ENCODE results near the gene NOTCH1. TPM values are rescaled to one million over a fixed set of nuclear protein-coding genes. Genes with fewer than 3 reads are reported as not detected.

The NOTCH1 gene
- total RNA-seq, 2 experiments from 2014 or later: 70.0 to 79.4 TPM

GRCh38 chr9:136517950-136518349, 27.9 kb downstream of the NOTCH1 start:
- intact Hi-C loops (cut with DNase I, micrococcal nuclease): no loop called here
- H3K4me1 Mint-ChIP-seq: no peaks in the 10 kb centered on the region
- no peaks in the 10 kb centered on the region for H3K27me3 Mint-ChIP-seq
- no peak overlapping the region for H3K4me3 Mint-ChIP-seq
- no peak for DNase-seq
- peaks cover 32% of the 10 kb centered on the region for H3K36me3 Mint-ChIP-seq (ENCODE audit: low read depth)
- H3K9me3 Mint-ChIP-seq (ENCODE audit: low read depth): no peaks in the 10 kb centered on the region
- H3K27ac Mint-ChIP-seq: no peak overlapping the region
- CTCF ChIA-PET: interaction anchor here (0.6 kb wide), 1 partner anchor 10 kb away, joined by 3 read pairs; no protein-coding TSS in a partner anchor
- POLR2A ChIA-PET: no interaction called here
- ATAC-seq: no peak

- POLR2A ChIA-PET: no interaction called here
Observed at GRCh38 chr9:136517012-136517743, 28.7 kb downstream of the NOTCH1 start.

DNA sequence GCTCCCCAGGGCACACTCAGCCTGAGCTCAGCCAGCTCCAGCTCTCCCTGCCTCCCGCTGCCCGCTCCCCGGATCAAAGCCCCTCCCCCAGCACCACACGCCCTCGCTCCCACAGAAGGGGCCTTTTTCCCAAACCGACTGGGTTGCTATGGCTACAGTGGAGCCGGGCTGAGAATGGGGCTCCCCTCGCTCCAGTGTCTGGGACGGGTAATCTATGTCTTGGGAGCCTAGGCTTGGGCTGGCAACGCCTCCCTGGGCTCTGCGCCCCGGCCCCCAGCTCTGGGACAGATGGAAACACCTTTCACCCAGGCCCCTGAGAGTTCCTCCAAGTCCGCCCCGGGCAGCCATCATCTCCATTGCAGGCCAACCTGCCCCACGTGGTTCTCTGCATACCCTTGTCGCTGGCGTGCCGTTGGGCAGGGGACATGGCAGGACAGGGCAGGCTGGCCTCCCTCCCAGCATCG, 29.6 kb downstream of the NOTCH1 start:
- Mint-ChIP-seq H3K9me3 (ENCODE audit: low read depth) (no peaks in the 10 kb centered on the region), H3K27ac (no peak overlapping the region), H3K36me3 (ENCODE audit: low read depth) (peaks cover 38% of the 10 kb centered on the region), H3K4me1 (no peaks in the 10 kb centered on the region), H3K4me3 (no peak overlapping the region), H3K27me3 (no peaks in the 10 kb centered on the region)
- DNase-seq (no peak), ATAC-seq (no peak)
- ChIA-PET POLR2A (no interaction called here), CTCF (no interaction called here)
- intact Hi-C loops (cut with DNase I, micrococcal nuclease): no loop called here

More at GRCh38 chr9:136517012-136517743, 28.7 kb downstream of the NOTCH1 start:
- DNase-seq: no peak
- intact Hi-C loops (cut with DNase I, micrococcal nuclease): no loop called here
- Mint-ChIP-seq H3K36me3 (ENCODE audit: low read depth) (peaks cover 35% of the 10 kb centered on the region), H3K4me1 (no peaks in the 10 kb centered on the region), H3K27ac (no peak overlapping the region), H3K27me3 (no peaks in the 10 kb centered on the region), H3K4me3 (no peak overlapping the region), H3K9me3 (ENCODE audit: low read depth) (no peaks in the 10 kb centered on the region)
- CTCF ChIA-PET: no interaction called here
- ATAC-seq: no peak

DNA sequence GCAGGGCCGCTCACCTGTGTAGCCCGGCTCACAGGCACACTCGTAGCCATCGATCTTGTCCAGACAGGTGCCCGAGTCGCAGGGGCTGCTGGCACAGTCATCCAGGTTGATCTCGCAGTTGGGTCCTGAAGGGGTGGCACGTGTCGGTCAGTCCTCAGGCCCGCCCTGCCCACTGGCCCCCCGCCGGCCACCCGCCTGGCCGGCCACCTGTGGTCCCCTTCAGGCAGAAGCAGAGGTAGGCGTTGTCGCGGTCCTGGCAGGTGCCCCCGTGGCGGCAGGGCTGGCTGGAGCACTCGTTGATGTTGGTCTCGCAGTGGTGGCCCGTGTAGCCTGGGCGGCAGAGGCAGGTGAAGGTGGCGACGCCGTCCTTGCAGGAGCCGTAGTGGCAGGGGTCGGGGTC, 30.6 kb downstream of the NOTCH1 start:
- ATAC-seq: no peak
- H3K4me1 Mint-ChIP-seq: no peaks in the 10 kb centered on the region
- peaks cover 42% of the 10 kb centered on the region for H3K36me3 Mint-ChIP-seq (ENCODE audit: low read depth)
- H3K27me3 Mint-ChIP-seq: no peaks in the 10 kb centered on the region
- H3K4me3 Mint-ChIP-seq: no peak overlapping the region
- DNase-seq: no peak
- ChIA-PET POLR2A (no interaction called here), CTCF (no interaction called here)
- H3K9me3 Mint-ChIP-seq (ENCODE audit: low read depth): no peaks in the 10 kb centered on the region
- H3K27ac Mint-ChIP-seq: no peak overlapping the region
- intact Hi-C loops (cut with DNase I, micrococcal nuclease): no loop called here

DNA sequence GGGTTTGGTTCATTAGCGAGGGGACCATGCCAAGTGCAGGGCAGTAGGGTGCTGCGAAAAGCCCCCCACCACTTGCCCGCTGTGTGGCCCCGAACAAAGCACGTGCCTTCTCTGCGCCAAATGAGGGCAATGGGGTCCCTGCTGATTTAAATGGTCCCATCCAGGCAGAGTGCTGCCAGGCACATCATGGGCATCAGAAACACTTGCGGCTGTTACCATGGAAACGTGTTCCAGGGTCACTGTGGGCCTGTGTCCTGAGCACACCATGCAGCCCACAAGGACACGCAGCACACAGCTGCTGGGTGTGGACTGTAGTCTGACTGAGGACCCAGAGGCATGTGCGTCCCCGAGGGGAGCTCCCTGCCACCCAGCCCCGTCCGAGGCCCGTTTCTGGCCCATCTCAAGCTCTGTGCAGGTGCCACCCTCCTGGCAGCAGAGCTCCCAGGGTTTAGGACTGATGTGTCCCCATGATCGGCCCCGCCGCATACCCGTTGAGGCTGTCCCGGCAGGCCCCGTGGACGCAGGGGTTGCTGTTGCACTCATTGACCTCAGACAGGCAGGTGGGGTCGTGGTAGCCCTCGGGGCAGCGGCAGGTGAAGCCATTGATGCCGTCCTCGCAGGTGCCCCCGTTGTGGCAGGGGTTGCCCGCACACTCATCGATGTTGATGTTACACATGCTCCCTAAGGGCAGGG, 31.7 kb downstream of the NOTCH1 start:
- peaks cover 46% of the 10 kb centered on the region for H3K36me3 Mint-ChIP-seq (ENCODE audit: low read depth)
- H3K4me3 Mint-ChIP-seq: no peak overlapping the region
- intact Hi-C loops (cut with DNase I, micrococcal nuclease): no loop called here
- POLR2A ChIA-PET: no interaction called here
- no peaks in the 10 kb centered on the region for H3K4me1 Mint-ChIP-seq
- ATAC-seq: no peak
- H3K27ac Mint-ChIP-seq: no peak overlapping the region
- DNase-seq: no peak
- CTCF ChIA-PET: no interaction called here
- no peaks in the 10 kb centered on the region for H3K27me3 Mint-ChIP-seq
- no peaks in the 10 kb centered on the region for H3K9me3 Mint-ChIP-seq (ENCODE audit: low read depth)

DNA sequence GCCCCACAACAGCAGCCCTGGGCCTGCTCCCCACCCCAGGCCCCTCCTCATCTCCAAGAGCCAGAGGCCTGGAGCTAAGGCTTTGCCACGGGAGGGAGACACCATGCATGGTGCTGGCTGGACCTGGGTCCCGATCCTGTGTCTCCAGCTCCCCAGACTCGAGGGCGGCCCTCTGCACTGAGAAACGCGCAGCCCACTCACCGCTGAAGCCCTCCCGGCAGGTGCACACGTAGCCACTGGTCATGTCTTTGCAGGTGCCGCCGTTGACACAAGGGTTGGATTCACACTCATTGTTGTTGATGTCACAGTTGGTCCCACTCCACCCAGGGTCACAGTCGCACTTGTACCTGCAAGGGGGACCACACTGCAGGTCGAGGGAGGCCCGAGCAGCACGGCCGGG, 32.7 kb downstream of the NOTCH1 start:
- ATAC-seq (no peak), DNase-seq (no peak)
- POLR2A ChIA-PET: no interaction called here
- Mint-ChIP-seq H3K4me1 (no peaks in the 10 kb centered on the region), H3K27ac (no peak overlapping the region), H3K9me3 (ENCODE audit: low read depth) (no peaks in the 10 kb centered on the region), H3K36me3 (ENCODE audit: low read depth) (peaks cover 42% of the 10 kb centered on the region), H3K4me3 (no peak overlapping the region), H3K27me3 (no peaks in the 10 kb centered on the region)
- CTCF ChIA-PET: no interaction called here
- intact Hi-C loops (cut with DNase I, micrococcal nuclease): no loop called here

GRCh38 chr9:136512651-136513071, 33.2 kb downstream of the NOTCH1 start:
- H3K9me3 Mint-ChIP-seq (ENCODE audit: low read depth): no peaks in the 10 kb centered on the region
- H3K27ac Mint-ChIP-seq: no peak overlapping the region
- H3K4me1 Mint-ChIP-seq: no peaks in the 10 kb centered on the region
- ChIA-PET POLR2A (no interaction called here), CTCF (no interaction called here)
- H3K4me3 Mint-ChIP-seq: no peak overlapping the region
- intact Hi-C loops (cut with DNase I, micrococcal nuclease): loop anchor here in 1 of 2 experiments (1.0 kb wide), 1 partner anchor 34 kb away; the partner anchor contains the start of gene NOTCH1
- no peaks in the 10 kb centered on the region for H3K27me3 Mint-ChIP-seq
- ATAC-seq: peak; percentile 86
- DNase-seq: peak; percentile 72
- H3K36me3 Mint-ChIP-seq (ENCODE audit: low read depth): peaks cover 41% of the 10 kb centered on the region

DNA sequence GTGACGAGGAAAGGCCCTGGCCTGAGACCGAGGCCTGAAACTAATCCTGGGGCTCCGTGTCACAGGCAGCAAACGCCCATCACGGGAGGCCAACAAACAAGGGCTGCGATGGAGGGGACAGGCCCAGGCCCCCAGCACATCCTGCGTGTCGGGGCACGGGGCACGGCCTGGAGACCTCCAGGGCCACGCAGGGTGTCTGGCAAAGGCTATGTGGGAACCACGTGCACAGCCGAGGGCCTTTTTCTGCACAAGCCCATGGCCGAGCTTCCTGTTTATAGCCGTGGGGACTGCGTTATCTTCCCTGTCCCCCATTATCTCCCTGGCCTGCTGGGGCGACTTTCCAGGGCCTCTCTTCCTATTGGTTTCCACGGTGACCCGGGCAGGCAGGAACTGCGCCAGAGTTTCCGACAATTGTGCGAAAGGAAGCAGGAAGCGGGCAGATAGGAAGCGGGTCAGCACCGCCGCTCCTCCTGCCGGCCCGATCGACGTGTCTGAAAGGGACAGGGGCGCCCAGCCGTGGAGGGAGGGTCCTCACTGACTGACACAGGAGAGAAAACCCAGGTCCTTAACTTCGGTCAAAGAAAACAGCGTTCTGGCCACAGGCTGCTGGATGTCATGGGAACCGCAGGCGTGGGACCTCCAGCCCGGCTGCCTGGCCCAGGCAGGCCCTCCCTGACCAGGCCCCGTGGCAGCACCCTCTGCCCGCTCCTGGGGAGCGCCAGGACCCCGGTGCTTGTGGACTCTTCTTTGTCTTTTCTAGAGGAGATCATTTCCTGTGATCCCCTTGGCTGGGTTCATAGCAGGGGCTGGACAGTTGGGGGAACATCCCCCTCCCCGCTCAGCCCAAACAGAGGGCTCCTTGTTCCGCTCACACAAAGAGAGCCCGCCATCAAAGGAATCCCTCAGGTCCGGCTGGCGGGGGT, 33.9 kb downstream of the NOTCH1 start:
- Mint-ChIP-seq H3K9me3 (ENCODE audit: low read depth) (no peaks in the 10 kb centered on the region), H3K27ac (no peak overlapping the region), H3K36me3 (ENCODE audit: low read depth) (peaks cover 40% of the 10 kb centered on the region), H3K4me1 (no peaks in the 10 kb centered on the region), H3K4me3 (no peak overlapping the region), H3K27me3 (no peaks in the 10 kb centered on the region)
- no peak for ATAC-seq
- ChIA-PET CTCF (no interaction called here), POLR2A (no interaction called here)
- intact Hi-C loops (cut with DNase I, micrococcal nuclease): loop anchor here in 1 of 2 experiments (1.0 kb wide), 1 partner anchor 34 kb away; the partner anchor contains the start of gene NOTCH1
- DNase-seq: no peak

- CTCF ChIA-PET: no interaction called here
Observed at GRCh38 chr9:136511144-136511669, 34.6 kb downstream of the NOTCH1 start.

GRCh38 chr9:136510561-136510960, 35.3 kb downstream of the NOTCH1 start:
- H3K4me1 Mint-ChIP-seq: no peaks in the 10 kb centered on the region
- DNase-seq: no peak
- CTCF ChIA-PET: no interaction called here
- H3K36me3 Mint-ChIP-seq (ENCODE audit: low read depth): peaks cover 35% of the 10 kb centered on the region
- no peaks in the 10 kb centered on the region for H3K9me3 Mint-ChIP-seq (ENCODE audit: low read depth)
- no peak overlapping the region for H3K27ac Mint-ChIP-seq
- H3K27me3 Mint-ChIP-seq: no peaks in the 10 kb centered on the region
- intact Hi-C loops (cut with DNase I, micrococcal nuclease): no loop called here
- POLR2A ChIA-PET: no interaction called here
- ATAC-seq: no peak
- no peak overlapping the region for H3K4me3 Mint-ChIP-seq

More at GRCh38 chr9:136511144-136511669, 34.6 kb downstream of the NOTCH1 start:
- no peak overlapping the region for H3K4me3 Mint-ChIP-seq
- no peak for ATAC-seq
- intact Hi-C loops (cut with DNase I, micrococcal nuclease): no loop called here
- no peak for DNase-seq
- no peaks in the 10 kb centered on the region for H3K4me1 Mint-ChIP-seq
- no peak overlapping the region for H3K27ac Mint-ChIP-seq
- no peaks in the 10 kb centered on the region for H3K9me3 Mint-ChIP-seq (ENCODE audit: low read depth)
- H3K36me3 Mint-ChIP-seq (ENCODE audit: low read depth): peaks cover 34% of the 10 kb centered on the region
- POLR2A ChIA-PET: no interaction called here
- no peaks in the 10 kb centered on the region for H3K27me3 Mint-ChIP-seq

DNA sequence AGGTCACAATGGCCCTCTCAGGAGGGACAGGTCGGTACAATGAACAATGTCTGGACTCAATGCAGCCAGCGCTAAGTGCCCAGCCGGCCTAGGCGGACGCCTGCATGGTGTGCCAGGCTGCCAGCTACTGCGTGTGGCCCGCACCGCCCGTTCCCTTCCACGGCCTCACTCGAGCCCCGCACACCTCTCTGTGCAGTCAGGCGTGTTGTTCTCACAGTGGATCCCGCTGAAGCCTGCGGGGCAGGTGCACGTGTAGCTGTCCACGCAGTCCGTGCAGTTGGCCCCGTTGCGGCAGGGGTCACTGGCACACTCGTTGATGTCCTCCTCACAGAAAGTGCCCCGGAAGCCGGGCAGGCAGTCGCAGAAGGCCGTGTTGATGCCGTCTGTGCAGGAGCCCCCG, 36.3 kb downstream of the NOTCH1 start:
- intact Hi-C loops (cut with DNase I, micrococcal nuclease): no loop called here
- POLR2A ChIA-PET: no interaction called here
- Mint-ChIP-seq H3K4me3 (no peak overlapping the region), H3K36me3 (ENCODE audit: low read depth) (peaks cover 27% of the 10 kb centered on the region), H3K27me3 (no peaks in the 10 kb centered on the region), H3K9me3 (ENCODE audit: low read depth) (no peaks in the 10 kb centered on the region), H3K4me1 (no peaks in the 10 kb centered on the region), H3K27ac (no peak overlapping the region)
- no peak for ATAC-seq
- no peak for DNase-seq
- CTCF ChIA-PET: no interaction called here

Measured in activated CD4-positive, alpha-beta T cell treated with anti-CD3 and anti-CD28 coated beads for 36 hours (primary cell).